Measurements from ENCODE around the gene C21orf91.
"Not testable (repeated sequence)": the region's sequence is repeated elsewhere in the genome, so short reads cannot be mapped to it uniquely, and the experiment has no call there.

Gene C21orf91

DNA sequence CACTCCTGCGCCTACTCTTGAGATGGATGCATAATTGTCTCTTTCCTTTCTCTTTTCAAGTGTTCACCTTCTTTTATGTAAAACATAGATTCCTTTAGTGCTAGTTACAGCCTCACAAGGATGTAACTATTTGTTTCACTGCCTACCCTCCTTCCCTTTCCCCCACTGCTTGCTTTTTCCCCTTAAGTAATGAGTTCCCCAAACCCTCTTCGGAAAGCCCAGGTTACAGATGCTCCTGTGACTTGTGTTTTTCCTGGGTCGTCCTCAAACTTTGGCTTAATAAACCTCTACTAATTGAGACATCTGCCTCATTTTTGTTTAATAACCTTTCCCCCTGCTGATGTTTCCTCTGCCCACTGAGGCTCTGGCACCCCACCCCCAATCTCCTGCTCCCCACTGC lies 39.2 kb downstream of the C21orf91 start:
- no peak for DNase-seq
- TF ChIP-seq POLR2A (IDR thresholded peaks at IDR 0.05; ENCODE audit: low read length) (no peak), GATA1 (IDR thresholded peaks at IDR 0.05; ENCODE audit: low read depth, low read length) (no peak)

DNA sequence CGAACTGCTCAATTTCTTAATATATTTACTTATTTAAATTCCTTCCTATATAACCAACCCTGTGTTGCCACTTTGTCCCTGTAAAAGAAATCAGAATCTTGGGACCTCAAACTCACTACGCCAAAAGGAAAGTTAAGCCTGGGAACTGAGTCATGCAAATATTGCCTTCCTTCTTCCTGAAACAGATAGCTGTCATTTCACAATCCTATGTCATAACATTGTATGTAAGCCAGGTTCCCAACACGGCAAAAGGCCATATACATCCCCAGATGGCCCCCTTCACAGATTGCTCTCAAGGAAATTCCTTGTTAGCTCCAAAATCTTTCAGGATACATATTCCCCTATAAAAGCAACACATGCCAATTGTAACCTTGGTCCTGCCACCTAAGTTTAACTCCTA lies 39.7 kb downstream of the C21orf91 start:
- DNase-seq: no peak
- TF ChIP-seq POLR2A (IDR thresholded peaks at IDR 0.05; ENCODE audit: low read length) (no peak), GATA1 (IDR thresholded peaks at IDR 0.05; ENCODE audit: low read depth, low read length) (no peak)

DNA sequence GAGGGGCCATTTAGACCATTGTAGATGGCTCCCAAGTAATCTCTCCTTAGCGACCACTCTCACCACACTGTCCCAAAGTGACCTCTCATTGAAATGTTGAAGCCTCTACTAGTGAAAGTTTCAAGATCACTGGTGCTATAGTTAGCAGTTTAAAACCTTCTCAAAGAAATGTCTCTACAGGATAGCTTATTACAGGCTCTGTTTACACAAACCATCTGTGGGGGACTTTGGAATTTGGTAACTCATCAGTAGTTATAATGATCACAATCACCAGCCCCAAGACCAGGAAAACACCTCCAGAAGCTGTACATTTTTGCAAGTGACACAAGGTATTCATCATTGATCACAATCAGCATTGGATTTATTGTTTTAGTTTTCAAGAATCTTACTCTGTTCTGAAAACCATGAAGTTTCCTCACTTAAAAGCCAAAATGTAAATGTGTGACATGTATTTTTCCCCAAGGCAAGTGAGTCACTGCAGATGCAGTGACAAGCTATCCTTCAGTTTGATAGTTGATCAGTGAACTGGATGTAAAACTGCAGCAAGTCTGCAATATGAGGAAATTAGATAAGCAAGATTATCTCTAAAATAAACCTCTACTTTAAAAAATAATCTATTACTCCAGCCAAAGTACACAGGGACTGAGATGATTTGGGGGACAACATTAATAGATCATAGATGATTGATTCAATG lies 41.9 kb downstream of the C21orf91 start:
- DNase-seq: peak in 1 of 2 experiments; percentile 29

DNA sequence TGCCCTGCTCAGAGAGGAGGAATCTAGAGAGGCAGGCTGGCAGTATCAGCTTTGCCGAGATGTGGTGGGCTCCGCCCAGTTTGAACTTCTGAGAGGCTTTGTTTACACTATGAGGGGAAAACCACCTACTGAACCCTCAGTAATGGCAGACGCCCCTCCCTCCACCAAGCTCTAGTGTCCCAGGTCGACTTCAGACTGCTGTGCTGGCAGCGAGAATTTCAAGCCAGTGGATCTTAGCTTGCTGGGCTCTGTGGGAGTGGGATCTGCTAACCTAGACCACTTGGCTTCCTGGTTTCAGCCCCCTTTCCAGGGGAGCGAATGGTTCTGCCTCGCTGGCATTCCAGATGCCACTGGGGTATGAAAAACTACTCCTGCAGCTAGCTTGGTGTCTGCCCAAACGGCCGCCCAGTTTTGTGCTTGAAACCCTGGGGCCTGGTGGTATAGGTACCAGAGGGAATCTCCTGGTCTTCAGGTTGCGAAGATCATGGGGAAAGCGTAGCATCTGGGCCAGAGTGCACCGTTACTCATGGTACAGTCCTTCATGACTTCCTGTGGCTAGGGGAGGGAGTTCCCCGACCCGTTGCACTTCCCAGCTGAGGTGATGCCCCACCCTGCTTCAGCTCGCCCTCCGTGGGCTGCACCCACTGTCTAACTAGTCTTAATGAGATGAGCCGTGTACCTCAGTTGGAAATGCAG lies 43.6 kb downstream of the C21orf91 start:
- DNase-seq: no peak
- TF ChIP-seq GATA1 (IDR thresholded peaks at IDR 0.05; ENCODE audit: low read depth, low read length) (no peak), POLR2A (IDR thresholded peaks at IDR 0.05; ENCODE audit: low read length) (no peak)

More for the DNA sequence above, 41.9 kb downstream of the C21orf91 start:
- no peak for TF ChIP-seq GATA1 (IDR thresholded peaks at IDR 0.05; ENCODE audit: low read depth, low read length)
- no peak for TF ChIP-seq POLR2A (IDR thresholded peaks at IDR 0.05; ENCODE audit: low read length)

DNA sequence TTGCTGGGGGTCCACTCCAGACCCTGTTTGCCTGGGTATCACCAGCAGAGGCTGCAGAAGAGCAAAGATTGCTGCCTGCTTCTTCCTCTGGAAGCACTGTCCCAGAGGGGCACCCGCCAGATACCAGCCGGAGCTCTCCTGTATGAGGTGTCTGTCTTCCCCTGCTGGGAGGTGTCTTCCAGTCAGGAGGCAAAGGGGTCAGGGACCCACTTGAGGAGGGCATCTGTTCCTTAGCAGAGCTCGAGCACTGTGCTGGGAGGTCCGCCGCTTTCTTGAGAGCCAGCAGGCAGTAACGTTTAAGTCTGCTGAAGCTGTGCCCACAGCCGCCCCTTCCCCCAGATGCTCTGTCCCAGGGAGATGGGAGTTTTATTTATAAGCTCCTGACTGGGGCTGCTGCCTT lies 44.1 kb downstream of the C21orf91 start:
- not testable (repeated sequence) for DNase-seq

DNA sequence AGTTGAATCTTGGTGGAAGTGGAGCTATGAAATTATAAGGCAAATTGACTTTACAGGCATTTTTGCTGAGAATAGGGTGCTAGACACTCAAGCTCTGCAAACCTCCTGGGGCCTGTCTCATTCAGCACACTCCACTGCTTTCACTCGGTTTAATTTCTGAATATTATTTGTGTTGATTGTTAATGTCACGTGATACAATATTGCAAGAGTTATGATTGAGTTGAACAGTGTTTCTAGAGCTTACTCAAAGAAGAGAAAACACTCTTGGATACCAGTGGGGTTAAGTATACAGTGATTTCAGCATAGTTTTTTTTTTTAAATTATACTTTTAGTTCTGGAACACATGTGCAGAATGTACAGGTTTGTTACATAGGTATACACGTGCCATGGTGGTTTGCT lies 49.7 kb downstream of the C21orf91 start:
- no peak for DNase-seq
- no peak for TF ChIP-seq POLR2A (IDR thresholded peaks at IDR 0.05; ENCODE audit: low read length)
- no peak for TF ChIP-seq GATA1 (IDR thresholded peaks at IDR 0.05; ENCODE audit: low read depth, low read length)

DNA sequence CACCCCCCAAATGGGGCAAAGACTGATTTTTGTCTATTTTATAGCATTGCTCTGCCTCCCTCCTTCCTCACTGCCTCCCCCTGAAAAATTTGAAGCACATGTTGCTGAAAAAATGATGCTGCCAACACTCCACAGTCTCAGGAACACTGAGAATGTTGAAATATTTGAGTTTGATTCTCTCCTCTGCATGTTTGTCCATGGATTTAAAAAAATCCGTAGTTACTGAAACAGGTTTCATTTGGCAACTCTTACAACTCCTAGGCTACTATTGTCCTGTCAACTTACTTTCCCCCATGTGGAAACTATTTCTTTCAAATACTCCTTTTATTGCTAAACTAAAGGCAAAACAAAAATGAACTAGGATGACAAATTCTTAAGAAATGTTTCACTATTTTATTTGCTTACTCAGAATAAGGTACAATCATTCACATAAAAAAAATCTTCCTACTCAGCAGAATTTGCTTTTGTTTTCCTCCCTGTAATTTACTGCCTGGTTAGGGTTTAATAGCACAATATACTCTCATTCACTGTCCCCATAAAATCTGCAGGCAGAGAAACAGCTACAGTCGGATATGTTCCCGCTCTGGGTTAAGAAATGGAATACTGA lies 50.2 kb downstream of the C21orf91 start:
- TF ChIP-seq POLR2A (IDR thresholded peaks at IDR 0.05; ENCODE audit: low read length) (no peak), GATA1 (IDR thresholded peaks at IDR 0.05; ENCODE audit: low read depth, low read length) (no peak)
- DNase-seq: no peak

DNA sequence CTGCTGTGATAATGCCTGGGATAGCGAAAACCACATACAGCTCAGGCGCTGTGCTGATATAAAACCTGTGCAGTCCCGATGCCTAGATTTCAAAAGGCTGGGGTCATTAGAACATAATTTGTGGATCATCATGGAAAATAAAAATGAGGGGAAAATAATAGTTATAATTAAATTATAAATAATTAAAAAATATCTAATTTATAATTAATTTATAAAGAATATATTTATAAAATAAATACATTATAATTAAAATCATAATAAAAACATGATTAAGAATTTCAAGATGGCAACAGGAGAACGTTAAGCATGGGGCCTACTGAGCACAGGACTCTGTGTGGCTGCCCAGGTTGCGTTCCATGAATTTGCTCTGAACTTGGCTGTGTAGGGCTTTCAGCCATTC lies 53.9 kb downstream of the C21orf91 start:
- no peak for TF ChIP-seq GATA1 (IDR thresholded peaks at IDR 0.05; ENCODE audit: low read depth, low read length)
- no peak for DNase-seq

DNA sequence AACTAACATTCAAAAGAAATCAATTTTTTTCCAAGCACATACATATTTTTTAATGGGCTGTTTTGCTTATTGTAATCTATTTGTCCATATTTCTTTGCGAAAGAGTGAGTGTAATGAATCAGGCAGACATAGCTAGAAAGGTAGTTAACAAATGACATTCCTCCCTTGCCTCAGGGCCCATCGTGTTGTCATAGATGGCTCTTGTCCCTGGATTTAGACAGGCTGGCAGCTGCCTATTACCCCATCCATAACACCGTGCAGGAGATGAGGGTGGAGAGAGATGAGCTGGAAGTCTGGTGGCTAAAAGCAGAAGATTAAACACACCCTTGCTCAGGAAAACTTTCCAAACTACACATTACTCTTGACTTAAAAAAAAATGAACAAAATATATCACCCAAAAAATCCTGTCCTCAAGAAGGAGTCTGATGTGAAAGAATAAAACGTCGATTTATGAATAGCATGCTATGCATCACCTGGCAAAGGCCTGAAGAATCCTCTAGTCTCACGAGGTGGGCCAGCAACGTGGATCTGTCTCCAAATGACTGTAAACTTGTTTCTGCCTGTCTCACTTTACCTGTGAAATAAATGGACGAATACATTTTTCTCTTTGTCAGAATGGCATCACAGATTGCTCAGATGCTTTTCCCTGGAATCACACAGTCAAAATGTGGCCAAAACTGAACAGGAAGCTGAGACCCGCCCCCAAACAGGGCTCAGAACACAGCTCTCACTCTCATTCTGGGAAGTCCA lies 55.7 kb downstream of the C21orf91 start:
- DNase-seq: no peak
- TF ChIP-seq GATA1 (IDR thresholded peaks at IDR 0.05; ENCODE audit: low read depth, low read length): no peak
- no peak for TF ChIP-seq POLR2A (IDR thresholded peaks at IDR 0.05; ENCODE audit: low read length)

DNA sequence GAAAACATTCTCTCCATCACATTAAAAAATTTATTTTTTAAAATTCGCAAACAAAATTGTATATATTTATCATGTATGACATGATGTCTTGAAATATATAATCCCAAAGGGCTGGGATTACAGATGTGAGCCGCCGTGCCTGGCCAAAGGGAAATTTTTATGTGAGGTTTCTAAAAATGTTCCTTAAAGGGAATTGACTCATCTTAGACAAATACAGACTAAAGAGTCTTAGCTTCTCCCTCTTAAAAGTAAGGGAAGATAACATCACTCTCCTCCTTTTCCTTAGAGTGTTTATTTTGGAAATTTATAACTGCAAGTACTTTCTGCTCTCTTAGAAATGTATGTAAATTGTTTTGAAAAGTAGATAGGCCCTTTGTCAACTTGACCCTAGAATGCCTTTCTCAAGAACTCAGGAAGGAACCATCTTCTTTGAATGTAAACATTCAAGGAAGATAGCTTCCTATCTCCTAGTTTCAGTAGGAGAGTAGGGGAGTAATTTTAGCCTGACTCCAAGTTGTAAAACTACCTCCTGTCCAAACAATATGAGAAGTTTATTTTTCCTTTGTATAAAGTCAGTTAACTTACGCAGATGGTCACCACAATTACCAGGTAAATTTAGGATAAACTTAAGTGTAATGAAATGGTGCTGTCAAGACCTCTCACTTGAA lies 59.5 kb downstream of the C21orf91 start:
- no peak for DNase-seq
- TF ChIP-seq GATA1 (IDR thresholded peaks at IDR 0.05; ENCODE audit: low read depth, low read length): no peak
- no peak for TF ChIP-seq POLR2A (IDR thresholded peaks at IDR 0.05; ENCODE audit: low read length)

DNA sequence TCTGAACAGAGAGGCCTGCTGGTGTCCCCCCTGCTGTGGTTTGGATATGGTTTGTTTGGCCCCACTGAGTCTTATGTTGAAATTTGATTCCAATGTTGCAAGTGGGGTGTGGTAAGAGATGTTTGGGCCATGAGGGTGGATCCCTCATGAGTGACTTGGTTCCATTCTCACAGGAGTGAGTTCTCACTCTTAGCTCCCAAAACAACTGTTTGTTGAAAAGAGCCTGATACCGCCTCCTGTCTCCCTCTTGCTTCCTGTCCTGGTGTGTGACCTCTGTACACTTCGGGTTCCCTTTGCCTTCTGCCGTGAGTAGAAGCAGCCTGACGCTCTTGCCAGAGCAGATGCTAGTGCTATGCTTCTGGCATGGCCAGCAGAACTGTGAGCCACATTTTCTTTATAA lies 60.5 kb downstream of the C21orf91 start:
- DNase-seq: no peak
- no peak for TF ChIP-seq GATA1 (IDR thresholded peaks at IDR 0.05; ENCODE audit: low read depth, low read length)
- TF ChIP-seq POLR2A (IDR thresholded peaks at IDR 0.05; ENCODE audit: low read length): no peak

DNA sequence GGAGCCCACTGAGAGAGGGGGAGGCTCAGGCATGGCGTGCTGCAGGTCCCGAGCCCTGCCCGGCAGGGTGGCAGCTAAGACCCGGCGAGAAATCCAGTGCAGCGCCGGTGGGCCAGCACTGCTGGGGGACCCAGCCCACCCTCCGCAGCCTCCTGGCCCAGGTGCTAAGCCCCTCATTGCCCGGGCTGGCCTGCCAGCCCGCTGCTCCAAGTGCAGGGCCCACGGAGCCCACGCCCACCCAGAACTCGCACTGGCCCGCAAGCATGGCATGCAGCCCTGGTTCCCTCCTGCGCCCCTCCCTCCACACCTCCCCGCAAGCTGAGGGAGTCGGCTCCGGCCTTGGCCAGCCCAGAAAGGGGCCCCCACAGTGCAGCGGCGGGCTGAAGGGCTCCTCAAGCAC lies 61.5 kb downstream of the C21orf91 start:
- TF ChIP-seq POLR2A (IDR thresholded peaks at IDR 0.05; ENCODE audit: low read length) (no peak), GATA1 (IDR thresholded peaks at IDR 0.05; ENCODE audit: low read depth, low read length) (no peak)
- no peak for DNase-seq

DNA sequence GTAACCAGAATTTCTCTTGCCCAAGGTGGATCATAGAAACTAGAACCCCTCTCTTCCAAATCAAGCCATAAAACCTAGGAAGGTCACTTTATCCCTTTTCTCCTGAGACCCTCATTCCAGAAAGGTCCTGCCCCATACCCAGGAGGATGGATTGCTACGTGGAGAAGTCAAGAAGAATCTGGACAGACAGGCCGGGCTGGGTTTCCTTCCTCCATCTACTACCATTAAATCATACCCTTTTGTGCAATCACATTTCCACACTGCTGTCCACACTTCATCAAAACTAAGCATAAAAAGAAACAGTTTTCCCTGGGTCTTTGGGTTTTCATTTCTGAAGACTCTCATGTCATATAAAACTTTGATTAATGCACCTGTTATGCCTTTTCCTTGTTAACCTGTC lies 65.4 kb downstream of the C21orf91 start:
- no peak for TF ChIP-seq GATA1 (IDR thresholded peaks at IDR 0.05; ENCODE audit: low read depth, low read length)
- TF ChIP-seq POLR2A (IDR thresholded peaks at IDR 0.05; ENCODE audit: low read length): no peak
- DNase-seq: no peak

DNA sequence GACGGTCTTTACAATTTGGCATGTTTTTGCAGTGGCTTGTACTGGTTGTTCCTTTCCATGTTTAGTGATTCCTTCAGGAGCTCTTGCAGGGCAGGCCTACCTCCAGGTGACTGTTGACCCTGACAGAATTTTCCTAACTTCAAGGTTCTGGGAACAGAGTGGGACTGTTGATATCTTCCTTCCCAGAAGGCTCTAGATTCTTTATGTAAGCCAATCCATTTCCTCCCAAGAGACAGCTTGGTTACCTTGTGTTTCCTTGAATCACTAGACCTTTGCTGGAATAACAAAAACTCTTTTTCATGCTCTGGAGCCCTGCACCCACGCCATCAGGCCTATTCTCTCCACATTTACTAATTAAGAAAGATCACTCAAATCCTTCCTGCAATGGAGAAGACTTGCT lies 67.0 kb downstream of the C21orf91 start:
- no peak for DNase-seq
- no peak for TF ChIP-seq GATA1 (IDR thresholded peaks at IDR 0.05; ENCODE audit: low read depth, low read length)
- TF ChIP-seq POLR2A (IDR thresholded peaks at IDR 0.05; ENCODE audit: low read length): no peak
